Measurements from ENCODE around the gene TIMMDC1. TPM values are rescaled to one million over a fixed set of nuclear protein-coding genes. Genes with fewer than 3 reads are reported as not detected.

TIMMDC1 gene
- total RNA-seq, 2 experiments from 2014 or later = 75.6 to 83.8 TPM

DNA sequence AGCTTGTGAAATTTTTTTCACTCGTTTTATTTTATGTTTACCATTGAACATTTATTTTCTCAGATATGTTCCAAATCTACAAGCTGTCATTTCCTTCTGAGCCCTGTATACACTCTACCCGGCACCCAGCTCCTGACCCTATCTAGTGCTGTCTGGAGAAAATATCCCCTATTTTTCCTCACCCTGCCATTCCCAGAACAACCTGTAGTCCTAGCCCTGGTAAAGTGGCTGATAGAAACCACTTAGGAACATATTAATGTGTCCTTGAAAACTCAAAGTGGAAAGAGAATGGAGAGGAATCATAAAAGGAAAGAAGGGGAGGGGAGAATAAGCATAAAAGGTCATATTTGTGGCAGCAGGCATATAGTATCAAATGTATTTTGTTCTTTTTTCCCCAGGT is 8.2 kb upstream of the TIMMDC1 start:
- CTCF ChIA-PET = interaction anchor here (0.6 to 0.7 kb wide), 3 partner anchors 9 to 99 kb away, joined by 3 to 6 read pairs (median 3); no protein-coding TSS in a partner anchor
- peaks cover 13% of the 10 kb centered on the region for H3K4me1 Mint-ChIP-seq (ENCODE audit: low read depth)
- DNase-seq = no peak
- no peaks in the 10 kb centered on the region for H3K9me3 Mint-ChIP-seq
- H3K36me3 Mint-ChIP-seq (ENCODE audit: low read depth) = peaks cover 19% of the 10 kb centered on the region
- no peak overlapping the region for H3K27ac Mint-ChIP-seq
- intact Hi-C loops (cut with micrococcal nuclease) = no loop called here
- no peaks in the 10 kb centered on the region for H3K27me3 Mint-ChIP-seq (ENCODE audit: low read depth)
- H3K4me3 Mint-ChIP-seq = no peak overlapping the region

GRCh38 chr3:119492128-119492527 is 6.2 kb upstream of the TIMMDC1 start:
- H3K27me3 Mint-ChIP-seq (ENCODE audit: low read depth) = no peaks in the 10 kb centered on the region
- H3K4me1 Mint-ChIP-seq (ENCODE audit: low read depth) = peaks cover 16% of the 10 kb centered on the region
- H3K36me3 Mint-ChIP-seq (ENCODE audit: low read depth) = peaks cover 14% of the 10 kb centered on the region
- intact Hi-C loops (cut with micrococcal nuclease) = no loop called here
- H3K9me3 Mint-ChIP-seq = no peaks in the 10 kb centered on the region
- H3K4me3 Mint-ChIP-seq = no peak overlapping the region
- no peak for DNase-seq
- no peak overlapping the region for H3K27ac Mint-ChIP-seq
- CTCF ChIA-PET = no interaction called here

DNA sequence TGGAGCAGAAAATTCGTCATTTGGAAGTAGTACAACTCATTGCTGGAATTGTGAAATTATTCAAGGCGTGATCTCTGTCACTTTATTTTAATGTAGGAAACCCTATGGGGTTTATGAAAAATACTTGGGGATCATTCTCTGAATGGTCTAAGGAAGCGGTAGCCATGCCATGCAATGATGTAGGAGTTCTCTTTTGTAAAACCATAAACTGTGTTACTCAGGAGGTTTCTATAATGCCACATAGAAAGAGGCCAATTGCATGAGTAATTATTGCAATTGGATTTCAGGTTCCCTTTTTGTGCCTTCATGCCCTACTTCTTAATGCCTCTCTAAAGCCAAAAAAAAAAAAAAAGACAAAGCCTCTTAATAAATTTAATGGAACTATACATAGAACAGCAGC is 5.5 kb upstream of the TIMMDC1 start:
- Mint-ChIP-seq H3K4me3 (no peak overlapping the region), H3K4me1 (ENCODE audit: low read depth) (peaks cover 22% of the 10 kb centered on the region), H3K27ac (no peak overlapping the region), H3K36me3 (ENCODE audit: low read depth) (peaks cover 14% of the 10 kb centered on the region), H3K9me3 (no peaks in the 10 kb centered on the region), H3K27me3 (ENCODE audit: low read depth) (no peaks in the 10 kb centered on the region)
- intact Hi-C loops (cut with micrococcal nuclease) = no loop called here
- DNase-seq = no peak
- CTCF ChIA-PET = no interaction called here

DNA sequence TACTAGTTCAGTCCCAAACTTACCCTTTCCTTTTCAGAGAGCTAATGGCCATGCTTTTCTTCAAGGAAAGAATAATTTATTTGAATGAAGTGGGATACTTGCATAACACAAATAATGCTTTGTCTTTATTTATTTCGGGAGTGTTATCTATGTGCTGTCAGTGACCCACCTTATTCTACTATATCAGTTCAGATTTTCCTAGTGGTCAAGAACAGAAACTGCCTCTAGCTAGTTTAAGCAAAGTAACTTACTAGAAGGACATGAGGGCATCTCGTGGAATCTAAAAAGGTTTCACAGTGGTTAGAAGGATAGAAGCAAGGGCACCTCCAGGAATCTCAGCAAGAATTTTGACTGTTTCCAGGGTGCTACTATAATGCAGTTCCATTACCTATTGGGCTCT is 3.8 kb upstream of the TIMMDC1 start:
- intact Hi-C loops (cut with micrococcal nuclease) = no loop called here
- H3K27me3 Mint-ChIP-seq (ENCODE audit: low read depth) = no peaks in the 10 kb centered on the region
- no peak overlapping the region for H3K27ac Mint-ChIP-seq
- H3K36me3 Mint-ChIP-seq (ENCODE audit: low read depth) = peaks cover 18% of the 10 kb centered on the region
- no peak for DNase-seq
- H3K9me3 Mint-ChIP-seq = no peaks in the 10 kb centered on the region
- CTCF ChIA-PET = no interaction called here
- peaks cover 23% of the 10 kb centered on the region for H3K4me1 Mint-ChIP-seq (ENCODE audit: low read depth)
- H3K4me3 Mint-ChIP-seq = no peak overlapping the region

DNA sequence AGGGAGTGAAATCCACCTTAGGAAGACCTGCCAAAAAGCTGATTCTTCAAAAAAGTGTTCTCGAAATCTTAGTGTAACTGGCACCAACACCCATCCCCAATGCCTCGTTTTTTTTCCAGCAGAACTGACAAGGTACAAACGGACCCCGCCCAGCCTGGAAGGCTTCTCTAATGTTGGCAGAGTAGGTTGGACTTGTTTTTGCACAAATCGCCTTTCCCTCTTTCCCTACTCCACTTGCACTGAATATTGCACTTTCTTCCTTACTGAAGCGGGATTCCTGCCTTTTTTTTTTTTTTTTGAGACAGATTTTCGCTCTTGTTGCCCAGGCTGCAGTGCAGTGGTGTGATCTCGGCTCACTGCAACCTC is 544 bp upstream of the TIMMDC1 start:
- Mint-ChIP-seq H3K4me3 (peak overlapping the region; percentile 99), H3K9me3 (no peaks in the 10 kb centered on the region), H3K4me1 (ENCODE audit: low read depth) (peaks cover 41% of the 10 kb centered on the region), H3K27ac (peak overlapping the region; percentile 94), H3K36me3 (ENCODE audit: low read depth) (peaks cover 13% of the 10 kb centered on the region), H3K27me3 (ENCODE audit: low read depth) (no peaks in the 10 kb centered on the region)
- intact Hi-C loops (cut with micrococcal nuclease) = loop anchor here (1.0 to 5.0 kb wide), 12 partner anchors 29 to 849 kb away; partner anchors contain the start of genes ARHGAP31, CD80, COX17 and LRRC58
- DNase-seq = no peak
- CTCF ChIA-PET = interaction anchor here (2.7 kb wide), 1 partner anchor 29 kb away, joined by 9 read pairs; the partner anchor contains the start of gene POGLUT1

- H3K4me3 Mint-ChIP-seq = peak overlapping the region; percentile 49
- peaks cover 24% of the 10 kb centered on the region for H3K36me3 Mint-ChIP-seq (ENCODE audit: low read depth)
- intact Hi-C loops (cut with micrococcal nuclease) = no loop called here
- H3K27ac Mint-ChIP-seq = no peak overlapping the region
- CTCF ChIA-PET = interaction anchor here (0.6 kb wide), 1 partner anchor 598 kb away, joined by 5 read pairs; no protein-coding TSS in a partner anchor
- H3K4me1 Mint-ChIP-seq (ENCODE audit: low read depth) = peaks cover 33% of the 10 kb centered on the region
- H3K9me3 Mint-ChIP-seq = no peaks in the 10 kb centered on the region
- no peak for DNase-seq
- H3K27me3 Mint-ChIP-seq (ENCODE audit: low read depth) = no peaks in the 10 kb centered on the region
These were observed 1.9 kb downstream of the TIMMDC1 start for GRCh38 chr3:119500265-119500664.

DNA sequence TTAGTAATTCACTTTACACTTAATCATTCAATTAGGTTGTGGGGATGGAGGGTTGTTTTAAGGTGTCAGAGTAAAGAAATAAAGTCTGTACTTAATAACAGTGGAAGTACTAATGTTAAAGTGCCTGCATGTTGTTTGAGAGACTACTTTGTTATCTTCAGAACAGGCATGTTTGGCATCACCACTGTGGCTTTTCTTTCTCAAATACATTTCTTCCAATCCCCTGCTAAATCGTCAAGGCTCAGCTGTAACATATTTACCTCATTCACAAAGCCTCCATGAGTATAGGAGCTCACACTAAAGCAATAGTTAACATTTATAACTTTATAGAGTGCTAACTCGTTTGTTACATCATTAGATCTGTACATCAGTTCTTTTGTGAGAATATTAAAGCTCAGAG is 2.6 kb downstream of the TIMMDC1 start:
- DNase-seq = no peak
- CTCF ChIA-PET = interaction anchor here (0.5 to 0.6 kb wide), 2 partner anchors 243 to 598 kb away, joined by 3 to 5 read pairs; no protein-coding TSS in a partner anchor
- no peaks in the 10 kb centered on the region for H3K9me3 Mint-ChIP-seq
- intact Hi-C loops (cut with micrococcal nuclease) = no loop called here
- H3K27me3 Mint-ChIP-seq (ENCODE audit: low read depth) = no peaks in the 10 kb centered on the region
- H3K4me3 Mint-ChIP-seq = peak overlapping the region; percentile 49
- peaks cover 36% of the 10 kb centered on the region for H3K4me1 Mint-ChIP-seq (ENCODE audit: low read depth)
- peaks cover 26% of the 10 kb centered on the region for H3K36me3 Mint-ChIP-seq (ENCODE audit: low read depth)
- no peak overlapping the region for H3K27ac Mint-ChIP-seq

GRCh38 chr3:119506631-119507030 is 8.3 kb downstream of the TIMMDC1 start:
- Mint-ChIP-seq H3K27me3 (ENCODE audit: low read depth) (no peaks in the 10 kb centered on the region), H3K4me1 (ENCODE audit: low read depth) (peaks cover 37% of the 10 kb centered on the region), H3K4me3 (peak overlapping the region; percentile 70), H3K27ac (peak overlapping the region; percentile 85), H3K36me3 (ENCODE audit: low read depth) (peaks cover 45% of the 10 kb centered on the region), H3K9me3 (no peaks in the 10 kb centered on the region)
- intact Hi-C loops (cut with micrococcal nuclease) = no loop called here
- DNase-seq = no peak
- CTCF ChIA-PET = no interaction called here

GRCh38 chr3:119507404-119507803 is 9.1 kb downstream of the TIMMDC1 start:
- H3K4me1 Mint-ChIP-seq (ENCODE audit: low read depth) = peaks cover 35% of the 10 kb centered on the region
- CTCF ChIA-PET = no interaction called here
- peak overlapping the region; percentile 70 for H3K4me3 Mint-ChIP-seq
- DNase-seq = no peak
- H3K27me3 Mint-ChIP-seq (ENCODE audit: low read depth) = no peaks in the 10 kb centered on the region
- H3K27ac Mint-ChIP-seq = peak overlapping the region; percentile 85
- H3K9me3 Mint-ChIP-seq = no peaks in the 10 kb centered on the region
- intact Hi-C loops (cut with micrococcal nuclease) = no loop called here
- peaks cover 45% of the 10 kb centered on the region for H3K36me3 Mint-ChIP-seq (ENCODE audit: low read depth)

- Mint-ChIP-seq H3K36me3 (ENCODE audit: low read depth) (peaks cover 50% of the 10 kb centered on the region), H3K4me3 (peak overlapping the region; percentile 19), H3K9me3 (no peaks in the 10 kb centered on the region), H3K27ac (peak overlapping the region; percentile 85), H3K4me1 (ENCODE audit: low read depth) (peaks cover 35% of the 10 kb centered on the region), H3K27me3 (ENCODE audit: low read depth) (no peaks in the 10 kb centered on the region)
- intact Hi-C loops (cut with micrococcal nuclease) = no loop called here
- CTCF ChIA-PET = no interaction called here
- peak; percentile 39 for DNase-seq
These were observed 10.0 kb downstream of the TIMMDC1 start for GRCh38 chr3:119508172-119508845.

DNA sequence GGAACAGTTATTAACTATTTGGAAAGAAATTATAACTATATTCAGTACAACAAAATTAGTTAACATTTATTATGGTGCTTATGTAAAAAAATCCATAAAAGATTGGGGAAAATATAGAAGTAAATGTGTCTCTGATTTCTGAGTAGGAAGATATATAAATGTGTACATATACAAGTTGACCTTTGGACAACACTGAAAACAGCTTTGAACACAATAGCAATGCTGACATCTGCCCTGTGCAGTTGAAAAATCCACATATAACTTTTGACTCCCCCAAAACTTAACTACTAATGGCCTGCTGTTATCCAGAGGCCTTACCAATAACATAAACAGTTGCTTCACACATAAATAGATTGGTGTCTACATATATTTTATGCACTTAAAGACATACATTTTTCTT is 12.3 kb downstream of the TIMMDC1 start:
- Mint-ChIP-seq H3K27ac (no peak overlapping the region), H3K4me1 (ENCODE audit: low read depth) (peaks cover 33% of the 10 kb centered on the region), H3K36me3 (ENCODE audit: low read depth) (peaks cover 52% of the 10 kb centered on the region), H3K4me3 (no peak overlapping the region), H3K27me3 (ENCODE audit: low read depth) (no peaks in the 10 kb centered on the region), H3K9me3 (no peaks in the 10 kb centered on the region)
- intact Hi-C loops (cut with micrococcal nuclease) = no loop called here
- CTCF ChIA-PET = no interaction called here
- DNase-seq = no peak

- CTCF ChIA-PET = no interaction called here
- DNase-seq = no peak
- Mint-ChIP-seq H3K36me3 (ENCODE audit: low read depth) (peaks cover 52% of the 10 kb centered on the region), H3K27ac (no peak overlapping the region), H3K4me3 (no peak overlapping the region), H3K9me3 (no peaks in the 10 kb centered on the region), H3K4me1 (ENCODE audit: low read depth) (peaks cover 3% of the 10 kb centered on the region), H3K27me3 (ENCODE audit: low read depth) (no peaks in the 10 kb centered on the region)
- intact Hi-C loops (cut with micrococcal nuclease) = no loop called here
These were observed 16.3 kb downstream of the TIMMDC1 start for GRCh38 chr3:119514637-119515036.

DNA sequence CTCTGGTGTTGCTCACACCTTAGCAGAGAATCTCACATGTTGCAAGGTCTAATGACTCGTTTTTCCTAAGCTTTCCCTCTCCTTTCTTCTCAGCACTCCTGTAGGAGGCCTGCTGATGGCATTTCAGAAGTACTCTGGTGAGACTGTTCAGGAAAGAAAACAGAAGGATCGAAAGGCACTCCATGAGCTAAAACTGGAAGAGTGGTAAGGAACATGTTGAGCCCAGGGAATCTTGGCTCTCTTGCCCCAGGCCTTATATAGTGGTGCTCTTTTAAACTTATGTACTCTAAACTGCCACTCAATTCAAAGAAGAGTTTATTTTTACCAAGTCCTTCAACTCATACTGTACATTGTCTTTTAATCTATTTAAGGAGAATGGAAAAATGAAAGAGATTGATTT is 18.8 kb downstream of the TIMMDC1 start:
- H3K4me3 Mint-ChIP-seq = no peak overlapping the region
- peaks cover 69% of the 10 kb centered on the region for H3K36me3 Mint-ChIP-seq (ENCODE audit: low read depth)
- no peaks in the 10 kb centered on the region for H3K9me3 Mint-ChIP-seq
- H3K27me3 Mint-ChIP-seq (ENCODE audit: low read depth) = no peaks in the 10 kb centered on the region
- H3K27ac Mint-ChIP-seq = no peak overlapping the region
- CTCF ChIA-PET = interaction anchor here (0.6 to 0.7 kb wide), 2 partner anchors 228 to 786 kb away, joined by 3 read pairs; no protein-coding TSS in a partner anchor
- DNase-seq = no peak
- intact Hi-C loops (cut with micrococcal nuclease) = no loop called here
- H3K4me1 Mint-ChIP-seq (ENCODE audit: low read depth) = peaks cover 3% of the 10 kb centered on the region

Measured in activated naive CD4-positive, alpha-beta T cell treated with anti-CD3 and anti-CD28 coated beads for 36 hours (primary cell).